Measurements from ENCODE around the gene MRPL23. TPM values are rescaled to one million over a fixed set of nuclear protein-coding genes. Genes with fewer than 3 reads are reported as not detected.

MRPL23 gene
- total RNA-seq, 2 donors from 2014 or later, result 40.2 to 83.4 TPM

GRCh38 chr11:1932681-1933080 lies 14.5 kb upstream of the MRPL23 start:
- intact Hi-C loops (cut with DNase I), result no loop called here
- ATAC-seq (no peak), DNase-seq (no peak)
- TF ChIP-seq, protein P1, sequence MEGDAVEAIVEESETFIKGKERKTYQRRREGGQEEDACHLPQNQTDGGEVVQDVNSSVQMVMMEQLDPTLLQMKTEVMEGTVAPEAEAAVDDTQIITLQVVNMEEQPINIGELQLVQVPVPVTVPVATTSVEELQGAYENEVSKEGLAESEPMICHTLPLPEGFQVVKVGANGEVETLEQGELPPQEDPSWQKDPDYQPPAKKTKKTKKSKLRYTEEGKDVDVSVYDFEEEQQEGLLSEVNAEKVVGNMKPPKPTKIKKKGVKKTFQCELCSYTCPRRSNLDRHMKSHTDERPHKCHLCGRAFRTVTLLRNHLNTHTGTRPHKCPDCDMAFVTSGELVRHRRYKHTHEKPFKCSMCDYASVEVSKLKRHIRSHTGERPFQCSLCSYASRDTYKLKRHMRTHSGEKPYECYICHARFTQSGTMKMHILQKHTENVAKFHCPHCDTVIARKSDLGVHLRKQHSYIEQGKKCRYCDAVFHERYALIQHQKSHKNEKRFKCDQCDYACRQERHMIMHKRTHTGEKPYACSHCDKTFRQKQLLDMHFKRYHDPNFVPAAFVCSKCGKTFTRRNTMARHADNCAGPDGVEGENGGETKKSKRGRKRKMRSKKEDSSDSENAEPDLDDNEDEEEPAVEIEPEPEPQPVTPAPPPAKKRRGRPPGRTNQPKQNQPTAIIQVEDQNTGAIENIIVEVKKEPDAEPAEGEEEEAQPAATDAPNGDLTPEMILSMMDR (IDR thresholded peaks at IDR 0.05), result no peak
- no peak for TF ChIP-seq POLR2A (IDR thresholded peaks at IDR 0.05)
- 93 to 94% methylated on average over 4 of the region's 4 CpGs for WGBS, 2 donors
- no peaks in the 10 kb centered on the region for H3K36me3 ChIP-seq (replicated peaks in 1 of 2; ENCODE audit: insufficient read depth in 1 of 2, low read depth in 2 of 2)
- H3K4me3 ChIP-seq, result no peak overlapping the region
- H3K4me1 ChIP-seq, result no peaks in the 10 kb centered on the region
- H3K27me3 ChIP-seq, result no peaks in the 10 kb centered on the region
- no peaks in the 10 kb centered on the region for H3K9me3 ChIP-seq
- no peak overlapping the region for H3K27ac ChIP-seq

DNA sequence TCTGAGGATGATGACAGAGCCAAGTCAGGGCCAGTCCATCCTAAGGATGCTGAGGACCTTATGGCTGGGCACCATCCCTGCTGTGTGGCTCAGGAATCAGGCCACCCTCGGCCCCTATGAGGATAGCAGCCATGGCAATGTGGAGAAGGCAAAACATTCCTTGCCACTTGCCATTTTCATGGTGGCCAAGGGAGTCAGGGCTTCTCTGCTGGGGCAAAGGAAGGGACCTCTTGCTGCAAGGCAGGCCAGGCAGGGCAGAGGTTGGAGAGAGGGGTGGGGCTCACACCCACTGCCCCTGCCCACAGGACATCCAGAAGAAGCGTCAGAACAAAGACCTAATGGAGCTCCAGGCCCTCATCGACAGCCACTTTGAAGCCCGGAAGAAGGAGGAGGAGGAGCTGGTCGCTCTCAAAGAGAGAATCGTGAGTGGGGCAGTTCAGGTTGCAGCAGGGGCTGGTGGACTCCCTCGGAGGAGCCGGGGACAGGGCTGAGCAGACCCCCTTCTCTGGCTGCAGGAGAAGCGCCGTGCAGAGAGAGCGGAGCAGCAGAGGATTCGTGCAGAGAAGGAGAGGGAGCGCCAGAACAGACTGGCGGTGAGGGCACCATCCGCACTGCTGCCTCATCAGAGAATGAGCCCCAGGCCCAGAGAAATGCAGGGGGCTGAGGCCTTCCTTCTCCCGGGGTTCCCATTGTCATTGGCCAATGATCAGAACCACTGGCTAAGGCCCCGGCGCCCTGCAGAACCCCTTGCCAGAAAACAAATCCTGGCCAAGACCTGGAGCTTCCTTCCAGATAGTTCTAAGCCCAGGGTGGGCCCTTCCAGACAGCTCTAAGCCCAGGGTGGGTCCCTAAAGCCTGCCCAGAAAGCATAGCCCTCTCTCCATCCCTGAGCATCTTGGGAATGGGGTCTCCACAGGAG lies 13.5 kb upstream of the MRPL23 start:
- no peaks in the 10 kb centered on the region for H3K4me1 ChIP-seq
- TF ChIP-seq, protein P1 (IDR thresholded peaks at IDR 0.05), result no peak
- no peak for TF ChIP-seq POLR2A (IDR thresholded peaks at IDR 0.05)
- no peak overlapping the region for H3K4me3 ChIP-seq
- ATAC-seq (no peak), DNase-seq (peak in 1 of 4 donors; percentile 7)
- no peak overlapping the region for H3K27ac ChIP-seq
- H3K9me3 ChIP-seq, result no peaks in the 10 kb centered on the region
- no peaks in the 10 kb centered on the region for H3K36me3 ChIP-seq (replicated peaks in 1 of 2; ENCODE audit: insufficient read depth in 1 of 2, low read depth in 2 of 2)
- intact Hi-C loops (cut with DNase I), result no loop called here
- H3K27me3 ChIP-seq, result no peaks in the 10 kb centered on the region
- 70% methylated on average over 18 of the region's 18 CpGs for WGBS, 2 donors

DNA sequence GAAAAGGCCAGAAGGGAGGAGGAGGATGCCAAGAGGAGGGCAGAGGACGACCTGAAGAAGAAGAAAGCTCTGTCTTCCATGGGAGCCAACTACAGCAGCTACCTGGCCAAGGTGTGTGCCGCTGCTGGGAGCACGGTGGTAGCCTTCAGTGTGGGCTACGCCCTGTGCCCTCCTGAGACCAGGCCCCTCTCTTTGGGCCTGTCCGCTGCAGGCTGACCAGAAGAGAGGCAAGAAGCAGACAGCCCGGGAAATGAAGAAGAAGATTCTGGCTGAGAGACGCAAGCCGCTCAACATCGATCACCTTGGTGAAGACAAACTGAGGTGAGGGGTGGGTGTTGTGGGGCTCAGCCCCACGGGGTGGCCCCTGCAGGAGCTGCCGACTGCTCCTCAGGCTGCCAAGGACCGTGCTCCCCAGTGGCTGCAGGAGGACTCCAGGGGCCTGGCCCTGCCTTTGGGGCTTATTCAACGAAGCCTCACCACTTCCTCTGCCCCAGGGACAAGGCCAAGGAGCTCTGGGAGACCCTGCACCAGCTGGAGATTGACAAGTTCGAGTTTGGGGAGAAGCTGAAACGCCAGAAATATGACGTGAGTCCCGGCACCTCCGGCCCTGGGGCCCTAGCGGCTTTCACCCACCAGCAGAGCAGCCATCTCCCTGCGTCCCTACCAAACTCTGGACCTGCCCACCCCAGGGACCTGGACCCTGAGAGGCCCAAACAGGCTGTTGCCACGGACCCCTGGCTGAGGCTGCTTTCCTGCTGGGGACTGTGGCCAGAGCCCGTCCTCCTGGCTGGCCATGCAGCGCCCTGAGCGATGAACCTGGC lies 12.6 kb upstream of the MRPL23 start:
- H3K4me1 ChIP-seq, result no peaks in the 10 kb centered on the region
- H3K9me3 ChIP-seq, result no peaks in the 10 kb centered on the region
- H3K4me3 ChIP-seq, result no peak overlapping the region
- intact Hi-C loops (cut with DNase I), result no loop called here
- peak in 1 of 4 donors; percentile 9 for DNase-seq
- WGBS, 2 donors, result 65 to 72% methylated on average over 13 to 18 of the region's 24 CpGs
- no peaks in the 10 kb centered on the region for H3K36me3 ChIP-seq (replicated peaks in 1 of 2; ENCODE audit: insufficient read depth in 1 of 2, low read depth in 2 of 2)
- no peaks in the 10 kb centered on the region for H3K27me3 ChIP-seq
- H3K27ac ChIP-seq, result no peak overlapping the region
- no peak for TF ChIP-seq POLR2A (IDR thresholded peaks at IDR 0.05)
- TF ChIP-seq, protein P1 (IDR thresholded peaks at IDR 0.05), result no peak
- ATAC-seq, result no peak

GRCh38 chr11:1935156-1936071 lies 11.7 kb upstream of the MRPL23 start:
- WGBS, 2 donors, result 75 to 78% methylated on average over 11 to 33 of the region's 33 CpGs
- intact Hi-C loops (cut with DNase I), result loop anchor here (2.0 kb wide), 1 partner anchor 21 kb away; no protein-coding TSS in a partner anchor
- TF ChIP-seq POLR2A (IDR thresholded peaks at IDR 0.05), result no peak
- TF ChIP-seq, protein P1 (IDR thresholded peaks at IDR 0.05), result no peak
- no peaks in the 10 kb centered on the region for H3K36me3 ChIP-seq (replicated peaks in 1 of 2; ENCODE audit: insufficient read depth in 1 of 2, low read depth in 2 of 2)
- H3K9me3 ChIP-seq, result no peaks in the 10 kb centered on the region
- H3K4me3 ChIP-seq, result no peak overlapping the region
- H3K4me1 ChIP-seq, result no peaks in the 10 kb centered on the region
- peak in 1 of 4 donors; percentile 7 for DNase-seq
- ATAC-seq, result no peak
- no peak overlapping the region for H3K27ac ChIP-seq
- H3K27me3 ChIP-seq, result no peaks in the 10 kb centered on the region

All from body of pancreas (tissue), 4 donors.